H1 (cell line): ENCODE measurements around the gene TMIGD1. TPM values are rescaled to one million over a fixed set of nuclear protein-coding genes. Genes with fewer than 3 reads are reported as not detected.

Source experiments
- CTCF ChIA-PET: fragments of 300-600 bp; sonication (Branson Sonifier 250); formaldehyde crosslinking; loops from one replicate; lab custom pipeline; 2021; ENCODE audit not compliant: partially characterized antibody; lab: Charles Lee
- POLR2A ChIA-PET: fragments of 300-600 bp; sonication (Branson Sonifier 250); formaldehyde crosslinking; loops from one replicate; lab custom pipeline; 2021; ENCODE audit warnings: inconsistent platforms; ENCODE audit not compliant: partially characterized antibody; lab: Charles Lee
- DNase-seq, 2 experiments: peaks; one replicate each; pipeline versions ENCODE4 v3.0.0 to v3.0.0-alpha.2; 2010 to 2022; ENCODE audit warnings: low spot score in 2 of 2, low read depth in 1 of 2, mixed read lengths in 1 of 2
- FAIRE-seq: peaks from 2 replicates; lab custom pipeline; 2011; peaks lifted over from hg19 to GRCh38; lab: Jason Lieb, UNC
- H2AFZ ChIP-seq: 2 replicates; pipeline ENCODE4 v1.8.1; 2012; ENCODE audit warnings: low read length, inconsistent platforms
- H2AK5ac ChIP-seq: 2 replicates; pipeline ENCODE4 v1.6.1; 2013; ENCODE audit warnings: low read depth, low read length
- H2BK120ac ChIP-seq: replicated peaks from 2 replicates; pipeline ENCODE3; 2013; ENCODE audit warnings: low read depth, low read length, inconsistent platforms
- H2BK12ac ChIP-seq: 2 replicates; pipeline ENCODE4 v1.6.1; 2013; ENCODE audit warnings: low read depth, low read length
- H2BK15ac ChIP-seq: 2 replicates; pipeline ENCODE4 v1.6.1; 2013; ENCODE audit warnings: low read length
- H2BK20ac ChIP-seq: 2 replicates; pipeline ENCODE4 v1.6.1; 2013; ENCODE audit warnings: low read length
- H2BK5ac ChIP-seq: 2 replicates; pipeline ENCODE4 v1.6.1; 2013; ENCODE audit warnings: low read depth, low read length
- H3K14ac ChIP-seq: 2 replicates; pipeline ENCODE4 v1.6.1; 2013; ENCODE audit warnings: inconsistent platforms; ENCODE audit not compliant: insufficient read length
- H3K18ac ChIP-seq: 2 replicates; pipeline ENCODE4 v1.6.1; 2013; ENCODE audit warnings: low read length; ENCODE audit errors: extremely low read depth
- H3K23ac ChIP-seq: 2 replicates; pipeline ENCODE4 v1.6.1; 2013; ENCODE audit warnings: inconsistent platforms; ENCODE audit not compliant: insufficient read length
- H3K23me2 ChIP-seq: 2 replicates; pipeline ENCODE4 v1.6.1; 2013; ENCODE audit warnings: low read depth, low read length
- H3K27ac ChIP-seq: 2 replicates; pipeline ENCODE4 v1.6.1; 2011; ENCODE audit warnings: low read depth, low read length, inconsistent platforms
- H3K27me3 ChIP-seq, 4 experiments: replicated peaks in 1 of 4; 1 replicate in 1 of 4; 2 replicates in 3 of 4; pipeline versions ENCODE4 v1.6.1 to v1.8.1; 2011 to 2013; ENCODE audit warnings: low read length in 3 of 4, mild to moderate bottlenecking in 3 of 4, inconsistent platforms in 2 of 4, mixed read lengths in 2 of 4, moderate library complexity in 1 of 4; ENCODE audit not compliant: control insufficient read depth in 3 of 4, insufficient read depth in 3 of 4; ENCODE audit errors: extremely low read depth in 1 of 4
- H3K36me3 ChIP-seq, 4 experiments: 2 replicates each; pipeline versions ENCODE4 v1.6.1 to v1.8.1; 2011 to 2013; ENCODE audit warnings: mild to moderate bottlenecking in 4 of 4, low read length in 3 of 4, moderate library complexity in 2 of 4, control low read depth in 1 of 4, inconsistent platforms in 1 of 4; ENCODE audit not compliant: insufficient read depth in 4 of 4, control insufficient read depth in 2 of 4
- H3K4ac ChIP-seq: replicated peaks from 2 replicates; pipeline ENCODE3; 2013; ENCODE audit warnings: low read length, low read depth, mixed read lengths, inconsistent platforms; ENCODE audit not compliant: insufficient read length
- H3K4me1 ChIP-seq, 4 experiments: replicated peaks in 1 of 4; 1 replicate in 1 of 4; 2 replicates in 3 of 4; pipeline versions ENCODE4 v1.6.1 to v1.8.1; 2011 to 2013; ENCODE audit warnings: low read length in 3 of 4, inconsistent platforms in 2 of 4, mixed read lengths in 1 of 4; ENCODE audit not compliant: insufficient read depth in 4 of 4, control insufficient read depth in 3 of 4
- H3K4me2 ChIP-seq, 2 experiments: 2 replicates each; pipeline versions ENCODE4 v1.6.1 to v1.8.1; 2011 to 2013; ENCODE audit warnings: low read depth in 2 of 2, low read length in 2 of 2, control low read depth in 1 of 2, inconsistent platforms in 1 of 2, mild to moderate bottlenecking in 1 of 2; ENCODE audit not compliant: insufficient read depth in 1 of 2
- H3K4me3 ChIP-seq, 4 experiments: fragments of 200-600, 300-600 bp in 1 of 4; sonication (generic), shearing (Covaris generic), sonication (Bioruptor Twin) in 1 of 4; 2 replicates each; pipeline versions ENCODE4 v1.5.1 to v1.8.1; 2011 to 2016; ENCODE audit warnings: low read length in 4 of 4, low read depth in 3 of 4, control low read depth in 2 of 4, inconsistent platforms in 2 of 4, mild to moderate bottlenecking in 2 of 4, mixed read lengths in 1 of 4, moderate library complexity in 1 of 4; ENCODE audit not compliant: insufficient read depth in 2 of 4; ENCODE audit errors: extremely low read depth in 1 of 4
- H3K56ac ChIP-seq: replicated peaks from 2 replicates; pipeline ENCODE3; 2013; ENCODE audit warnings: low read depth, mild to moderate bottlenecking, mixed read lengths, low read length, inconsistent platforms; ENCODE audit not compliant: insufficient read length
- H3K79me1 ChIP-seq: 2 replicates; pipeline ENCODE4 v1.6.1; 2013; ENCODE audit warnings: low read depth, low read length, control low read depth
- H3K79me2 ChIP-seq, 2 experiments: 2 replicates each; pipeline versions ENCODE4 v1.6.1 to v1.8.1; 2012 to 2013; ENCODE audit warnings: low read length in 2 of 2, mild to moderate bottlenecking in 2 of 2, inconsistent platforms in 1 of 2; ENCODE audit not compliant: insufficient read depth in 2 of 2, control insufficient read depth in 1 of 2
- H3K9ac ChIP-seq, 4 experiments: replicated peaks in 1 of 4; 1 replicate in 1 of 4; 2 replicates in 3 of 4; pipeline versions ENCODE4 v1.6.1 to v1.8.1; 2011 to 2013; ENCODE audit warnings: low read depth in 3 of 4, low read length in 3 of 4, control low read depth in 2 of 4, mild to moderate bottlenecking in 2 of 4, moderate library complexity in 2 of 4, inconsistent platforms in 1 of 4; ENCODE audit errors: extremely low read depth in 1 of 4
- H3K9me3 ChIP-seq, 2 experiments: 2 replicates each; pipeline versions ENCODE4 v1.6.1 to v1.8.1; 2012 to 2013; ENCODE audit warnings: mild to moderate bottlenecking in 2 of 2, moderate library complexity in 2 of 2, control low read depth in 1 of 2, inconsistent platforms in 1 of 2, low read depth in 1 of 2, low read length in 1 of 2, mixed read lengths in 1 of 2; ENCODE audit not compliant: insufficient read depth in 2 of 2
- H4K20me1 ChIP-seq, 2 experiments: replicated peaks in 1 of 2; 2 replicates each; pipeline versions ENCODE3 to v1.8.1; 2011 to 2013; ENCODE audit warnings: inconsistent platforms in 2 of 2, low read length in 2 of 2, mild to moderate bottlenecking in 1 of 2; ENCODE audit not compliant: insufficient read depth in 2 of 2, control insufficient read depth in 1 of 2
- H4K5ac ChIP-seq: 2 replicates; pipeline ENCODE4 v1.6.1; 2013; ENCODE audit warnings: low read length, low read depth, mixed read lengths, inconsistent platforms; ENCODE audit not compliant: insufficient read length
- H4K8ac ChIP-seq: 2 replicates; pipeline ENCODE4 v1.8.0; 2013; ENCODE audit warnings: mild to moderate bottlenecking, moderate library complexity, low read length, inconsistent platforms; ENCODE audit not compliant: insufficient read depth; ENCODE audit errors: extremely low read depth
- H4K91ac ChIP-seq: replicated peaks from 2 replicates; pipeline ENCODE3; 2013; ENCODE audit warnings: low read length, mixed read lengths, inconsistent platforms; ENCODE audit not compliant: insufficient read length
- BACH1 ChIP-seq: IDR thresholded peaks from 2 replicates; pipeline ENCODE4 v1.6.1; 2012; ENCODE audit warnings: low read length, improper control_type of control experiment
- BCL11A ChIP-seq, 2 experiments: IDR thresholded peaks; one replicate each; pipeline ENCODE4 v1.6.1; 2011; ENCODE audit warnings: low read depth in 2 of 2, low read length in 2 of 2, mild to moderate bottlenecking in 2 of 2
- CBX5 ChIP-seq: fragments of 300-800, 300-1000 bp; sonication (generic); IDR thresholded peaks from 2 replicates; pipeline ENCODE4 v1.7.1; 2016; ENCODE audit warnings: antibody characterized with exemption, low read length, low read depth
- SIRT6 ChIP-seq: IDR thresholded peaks from one replicate; pipeline ENCODE4 v1.7.1; 2012; ENCODE audit warnings: low read length, inconsistent platforms
- SP2 ChIP-seq: IDR thresholded peaks from 2 replicates; pipeline ENCODE4 v1.6.1; 2012; ENCODE audit warnings: mild to moderate bottlenecking, low read length, inconsistent platforms
- TBP ChIP-seq: IDR thresholded peaks from 2 replicates; pipeline ENCODE4 v1.6.1; 2011; ENCODE audit warnings: low read depth, low read length, improper control_type of control experiment
- YY1 ChIP-seq: IDR thresholded peaks from 2 replicates; pipeline ENCODE4 v1.6.1; 2011; ENCODE audit warnings: low read depth, mild to moderate bottlenecking, low read length
- WGBS, 2 experiments: shearing (Covaris generic) in 1 of 2; methylation state at CpG; one replicate each; pipeline versions ENCODE4 v1.1.6 to v1.1.7; 2013 to 2015; ENCODE audit warnings: low lambda C conversion rate in 2 of 2, mixed read lengths in 2 of 2, inconsistent platforms in 1 of 2, low coverage in 1 of 2, missing lambda C conversion rate in 1 of 2; ENCODE audit not compliant: insufficient replicate concordance in 2 of 2, insufficient coverage in 1 of 2, insufficient read length in 1 of 2; ENCODE audit errors: extremely low coverage in 1 of 2, missing lambda C conversion rate in 1 of 2; 5-methylcytosine and 5-hydroxymethylcytosine counted together
- polyA plus RNA-seq, 7 experiments: library from polyadenylated mRNA; depleted of rRNA in 3 of 7; stranded (reverse) in 5 of 7; unstranded in 2 of 7; fragments of >200 nt in 5 of 7; fragments of 200-250 nt in 2 of 7; gene quantifications; 1 replicate in 5 of 7; 2 replicates in 1 of 7; 4 replicates in 1 of 7; pipeline versions ENCODE4 v1.2.1 to v1.2.3, GENCODE V29; 2011 to 2013; ENCODE audit warnings: missing spikeins in 2 of 7, mixed read lengths in 2 of 7
- total RNA-seq: library from RNA; stranded (reverse); fragmentation: NEBNext Ultra II Directional; extraction: Animal tissue kit (Norgen Biotek cat#: 25700); gene quantifications from 2 replicates; pipeline ENCODE4 v1.2.1, GENCODE V29; 2021

TMIGD1 gene
- total and polyA plus RNA-seq, 2 of the 8 experiments (the other 6 are each of a cell fraction or from before 2014, with no cell fraction given): not detected

GRCh38 chr17:30318155-30318554 lies 15.7 kb downstream of the TMIGD1 start:
- Histone ChIP-seq H3K23me2 (no peaks in the 10 kb centered on the region), H3K4me1 (no peaks in the 10 kb centered on the region), H3K79me2 (no peaks in the 10 kb centered on the region), H2AK5ac (no peak overlapping the region), H4K5ac (no peak overlapping the region), H2BK12ac (no peak overlapping the region), H3K23ac (no peak overlapping the region), H3K9ac (no peak overlapping the region), H3K4ac (no peak overlapping the region), H3K14ac (no peak overlapping the region), H3K9me3 (no peaks in the 10 kb centered on the region), H3K27ac (no peak overlapping the region), H3K18ac (no peak overlapping the region), H2BK15ac (no peak overlapping the region), H2BK20ac (no peak overlapping the region), H3K27me3 (no peaks in the 10 kb centered on the region), H3K56ac (no peak overlapping the region), H3K4me2 (no peak overlapping the region), H2BK120ac (no peak overlapping the region), H3K79me1 (no peaks in the 10 kb centered on the region), H4K8ac (no peak overlapping the region), H4K20me1 (no peaks in the 10 kb centered on the region), H4K91ac (no peak overlapping the region), H3K36me3 (no peaks in the 10 kb centered on the region), H2BK5ac (no peak overlapping the region), H2AFZ (no peak overlapping the region), H3K4me3 (no peak overlapping the region)
- no peak for FAIRE-seq
- WGBS, 2 experiments: 93% methylated on average over 3 of the region's 3 CpGs; no CpG with 5 or more reads in 1 of the 2 experiments
- ChIA-PET CTCF (no interaction called here), POLR2A (no interaction called here)
- DNase-seq: no peak
- TF ChIP-seq BACH1: no peak
- TF ChIP-seq TBP: no peak
- no peak for TF ChIP-seq YY1
- no peak for TF ChIP-seq BCL11A (IDR thresholded peaks at IDR 0.05; ENCODE audit: low read depth in 2 of 2, low read length in 2 of 2)
- no peak for TF ChIP-seq SP2
- TF ChIP-seq SIRT6: no peak
- TF ChIP-seq CBX5: no peak
